GM12864 (cell line): ENCODE results near the gene PRKAG2.

Experiments used
- DNase-seq: peaks from one replicate; pipeline ENCODE4 v3.0.0-alpha.2; 2011; ENCODE audit warnings: low read depth
- H3K4me3 ChIP-seq: 2 replicates; pipeline ENCODE4 v1.5.1; 2011; ENCODE audit warnings: mild to moderate bottlenecking, low read depth, low read length, control low read depth
- CTCF ChIP-seq: IDR thresholded peaks from 2 replicates; pipeline ENCODE4 v1.5.1; 2011; ENCODE audit warnings: low read depth, mild to moderate bottlenecking, moderate library complexity, low read length, control low read depth, inconsistent platforms; ENCODE audit errors: missing control alignments

PRKAG2 gene

GRCh38 chr7:151790095-151790829 is 86.7 kb downstream of the PRKAG2 start:
- no peak for TF ChIP-seq CTCF
- no peak overlapping the region for H3K4me3 ChIP-seq
- no peak for DNase-seq

DNA sequence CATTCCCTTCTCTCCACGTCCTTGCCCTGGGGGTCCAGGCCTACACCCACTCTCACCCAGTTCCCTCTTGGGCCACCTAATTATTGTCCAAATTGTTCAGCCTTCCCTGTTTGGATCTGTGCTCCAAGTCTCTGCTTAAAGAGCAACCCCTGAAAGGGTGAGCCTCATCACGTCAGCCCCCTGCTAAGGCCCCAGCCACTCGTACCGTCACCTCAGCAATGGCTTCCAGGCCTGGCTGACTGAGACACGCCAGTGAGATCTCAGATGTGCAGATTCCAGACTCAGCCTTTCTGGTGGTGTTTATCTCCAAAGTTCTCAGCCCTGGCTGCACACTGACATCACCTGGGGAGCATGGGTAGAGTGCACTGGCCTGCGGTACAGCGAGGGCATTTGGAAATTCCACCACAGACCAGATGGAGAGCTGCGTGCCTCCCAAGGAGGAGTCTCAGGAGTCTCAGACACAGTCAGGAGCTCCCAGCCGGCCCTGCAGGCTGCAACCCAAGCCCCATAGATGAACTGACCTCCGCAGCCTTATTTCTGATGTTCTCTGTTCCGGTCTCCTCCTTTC is 87.5 kb downstream of the PRKAG2 start:
- no peak overlapping the region for H3K4me3 ChIP-seq
- no peak for TF ChIP-seq CTCF
- DNase-seq = no peak

DNA sequence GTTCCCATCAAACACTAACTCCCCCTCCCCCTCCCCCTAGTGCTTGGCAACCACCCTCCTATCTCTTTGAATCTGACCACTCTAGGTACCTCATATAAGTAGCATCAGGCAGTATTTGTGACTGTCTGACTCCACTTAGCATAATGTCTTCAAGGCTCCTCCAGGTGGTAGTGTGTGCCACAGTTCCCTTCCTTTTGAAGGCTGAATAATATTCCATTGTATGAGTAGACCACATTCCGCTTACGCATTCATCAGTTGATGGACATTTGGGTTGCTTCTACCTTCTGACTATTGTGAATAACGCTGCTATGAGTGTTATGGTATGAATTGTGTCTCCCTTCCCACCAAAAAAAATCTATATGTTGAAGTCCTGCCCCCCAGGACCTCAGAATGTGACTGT is 89.6 kb downstream of the PRKAG2 start:
- DNase-seq = no peak
- no peak for TF ChIP-seq CTCF
- H3K4me3 ChIP-seq = no peak overlapping the region

DNA sequence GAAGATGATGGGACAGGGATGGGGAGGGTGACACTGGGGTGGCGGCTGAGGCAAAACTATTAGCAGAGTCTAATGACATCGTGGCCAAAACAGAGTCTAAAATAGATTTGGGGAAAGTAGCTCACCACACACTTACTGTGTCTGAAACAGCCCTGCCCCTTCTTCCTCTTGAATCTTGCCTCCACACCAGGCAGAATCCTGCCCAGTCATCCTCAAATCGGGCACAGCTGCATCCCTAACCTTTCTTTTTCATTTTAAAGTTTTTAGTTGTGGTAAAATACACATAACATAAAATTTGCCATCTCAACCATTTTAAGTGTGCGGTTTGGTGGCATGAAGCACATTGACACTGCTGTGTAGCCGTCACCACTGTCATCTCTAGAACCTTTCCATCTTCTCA is 90.0 kb downstream of the PRKAG2 start:
- no peak for DNase-seq
- TF ChIP-seq CTCF = no peak
- H3K4me3 ChIP-seq = no peak overlapping the region

GRCh38 chr7:151786241-151786640 is 90.7 kb downstream of the PRKAG2 start:
- DNase-seq = no peak
- no peak overlapping the region for H3K4me3 ChIP-seq
- TF ChIP-seq CTCF = no peak

DNA sequence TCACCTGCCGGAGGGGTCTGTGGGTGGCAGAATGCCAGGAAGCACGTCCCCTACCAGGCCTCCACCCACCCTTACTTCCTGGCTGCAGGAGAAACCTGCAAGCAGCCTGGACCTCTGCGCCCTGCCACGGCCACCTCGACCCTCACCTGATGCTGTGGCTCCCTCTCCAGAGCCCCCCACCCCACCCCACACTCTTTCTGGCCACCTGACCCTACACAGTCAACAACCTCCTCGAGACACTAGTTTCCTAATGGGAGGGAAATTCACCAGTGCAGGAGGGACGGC is 91.3 kb downstream of the PRKAG2 start:
- TF ChIP-seq CTCF = no peak
- H3K4me3 ChIP-seq = no peak overlapping the region
- no peak for DNase-seq
